Measurements from ENCODE around the gene VANGL2. TPM values are rescaled to one million over a fixed set of nuclear protein-coding genes. Genes with fewer than 3 reads are reported as not detected.

The VANGL2 gene
- total RNA-seq, result not detected
- polyA plus RNA-seq, result not detected

- peak in 4 of 5 donors; percentile 18 to 29 (median 24) for DNase-seq
- Mint-ChIP-seq H3K4me3 (peak within 1 kb of the TSS; percentile 22 to 77 (median 62)), H3K4me1 (peaks cover 4 to 11% (median 6%) of the 10 kb centered on the region in 4 donors), H3K36me3 (no peaks in the 10 kb centered on the region), H3K9me3 (no peaks in the 10 kb centered on the region), H3K27ac (peak within 1 kb of the TSS in 1 of 7 donors; percentile 45), H3K27me3 (peaks cover 19 to 23% of the 10 kb centered on the region in 2 donors)
- intact Hi-C loops (cut with micrococcal nuclease), result no loop called here
- peaks cover 15% of the 10 kb centered on the region for H3K4me1 ChIP-seq (ENCODE audit: insufficient read depth, low read length)
- H3K4me3 ChIP-seq (ENCODE audit: low read length in 2 of 2), result no peak within 1 kb of the TSS
- H3K36me3 ChIP-seq (ENCODE audit: insufficient read depth, low read length), result no peaks in the 10 kb centered on the region
- ChIA-PET POLR2A (ENCODE audit: partially characterized antibody) (no interaction called here), CTCF (ENCODE audit: partially characterized antibody) (no interaction called here)
- H3K9me3 ChIP-seq (ENCODE audit: control insufficient read depth in 1 of 2, low read length in 2 of 2), result no peaks in the 10 kb centered on the region
- H3K27me3 ChIP-seq (ENCODE audit: insufficient read depth, low read length), result peaks cover 9% of the 10 kb centered on the region
- H3K27ac ChIP-seq (ENCODE audit: low read depth, low read length), result no peak within 1 kb of the TSS
Measured at GRCh38 chr1:160400223-160400645, at the start of gene VANGL2. VANGL2 (plus strand) TSS chr1:160400564; CDS start chr1:160415838, 15,274 bp downstream.

DNA sequence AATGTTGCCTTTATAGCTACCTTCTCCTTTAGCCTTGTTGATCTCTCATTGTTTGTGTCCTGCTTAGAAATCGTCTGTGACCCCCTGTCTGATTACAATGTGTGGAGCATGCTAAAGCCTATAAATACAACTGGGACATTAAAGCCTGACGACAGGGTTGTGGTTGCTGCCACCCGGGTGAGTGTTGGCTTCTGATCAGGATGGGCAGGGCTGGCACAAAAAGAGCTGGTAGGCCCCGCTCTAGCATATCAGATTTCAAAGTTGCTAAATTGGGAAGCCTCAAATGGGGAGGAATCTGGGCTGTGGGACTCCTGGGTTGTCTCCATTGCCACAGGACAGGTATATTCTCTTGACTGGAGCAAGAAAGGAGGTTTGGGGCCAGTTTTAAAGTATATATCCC lies 48.7 kb upstream of the VANGL2 start:
- Histone ChIP-seq H3K27ac (ENCODE audit: low read depth, low read length) (no peak overlapping the region), H3K4me3 (ENCODE audit: low read length in 2 of 2) (no peak overlapping the region), H3K27me3 (ENCODE audit: insufficient read depth, low read length) (no peaks in the 10 kb centered on the region), H3K36me3 (ENCODE audit: insufficient read depth, low read length) (peaks cover 93% of the 10 kb centered on the region), H3K9me3 (ENCODE audit: control insufficient read depth in 1 of 2, low read length in 2 of 2) (no peaks in the 10 kb centered on the region), H3K4me1 (ENCODE audit: insufficient read depth, low read length) (peaks cover under 1% of the 10 kb centered on the region)
- Mint-ChIP-seq H3K36me3 (peaks cover 58 to 96% of the 10 kb centered on the region in 2 donors), H3K27ac (no peak overlapping the region), H3K4me1 (peaks cover 0 to 7% (median 6%) of the 10 kb centered on the region in 4 donors), H3K9me3 (no peaks in the 10 kb centered on the region), H3K27me3 (no peaks in the 10 kb centered on the region), H3K4me3 (no peak overlapping the region)
- DNase-seq, result no peak
- CTCF ChIA-PET (ENCODE audit: partially characterized antibody), result interaction anchor here (1.4 to 9.2 kb wide), 5 partner anchors 25 to 273 kb away, joined by 3 to 77 read pairs (median 5); no protein-coding TSS in a partner anchor
- intact Hi-C loops (cut with micrococcal nuclease), result no loop called here
- POLR2A ChIA-PET (ENCODE audit: partially characterized antibody), result interaction anchor here (1.4 to 1.6 kb wide), 3 partner anchors 8 to 67 kb away, joined by 3 to 4 read pairs (median 3); partner anchors contain the start of genes COPA, NCSTN and PEX19

DNA sequence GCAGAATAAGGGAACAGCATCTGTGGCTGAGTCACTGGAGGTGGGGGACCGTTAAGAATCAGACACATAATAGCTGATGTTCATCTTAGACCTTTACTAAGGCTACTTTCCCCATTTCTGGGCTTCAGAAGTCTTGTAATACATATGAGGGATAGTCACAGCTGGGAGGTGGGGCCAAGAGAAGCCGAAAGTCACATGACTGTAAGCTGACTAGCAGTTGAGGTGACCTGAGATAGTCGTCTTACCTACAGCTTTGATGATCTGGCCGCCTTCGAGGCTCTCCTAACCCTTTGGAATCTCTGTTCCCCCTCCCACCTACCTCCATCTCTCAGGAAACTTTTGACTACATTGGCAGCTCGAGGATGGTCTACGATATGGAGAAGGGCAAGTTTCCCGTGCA lies 47.8 kb upstream of the VANGL2 start:
- Histone ChIP-seq H3K27me3 (ENCODE audit: insufficient read depth, low read length) (no peaks in the 10 kb centered on the region), H3K9me3 (ENCODE audit: control insufficient read depth in 1 of 2, low read length in 2 of 2) (no peaks in the 10 kb centered on the region), H3K4me1 (ENCODE audit: insufficient read depth, low read length) (no peaks in the 10 kb centered on the region), H3K4me3 (ENCODE audit: low read length in 2 of 2) (no peak overlapping the region), H3K27ac (ENCODE audit: low read depth, low read length) (no peak overlapping the region), H3K36me3 (ENCODE audit: insufficient read depth, low read length) (peaks cover 95% of the 10 kb centered on the region)
- H3K36me3 Mint-ChIP-seq, result peaks cover 60 to 97% of the 10 kb centered on the region in 2 donors
- H3K4me3 Mint-ChIP-seq, result no peak overlapping the region
- H3K9me3 Mint-ChIP-seq, result no peaks in the 10 kb centered on the region
- ChIA-PET POLR2A (ENCODE audit: partially characterized antibody) (interaction anchor here (1.4 to 1.6 kb wide), 3 partner anchors 9 to 68 kb away, joined by 3 to 4 read pairs (median 3); partner anchors contain the start of genes COPA, NCSTN and PEX19), CTCF (ENCODE audit: partially characterized antibody) (interaction anchor here (1.1 to 9.2 kb wide), 7 partner anchors 10 to 274 kb away, joined by 3 to 77 read pairs (median 4); no protein-coding TSS in a partner anchor)
- intact Hi-C loops (cut with micrococcal nuclease), result no loop called here
- peaks cover 0 to 3% (median 1%) of the 10 kb centered on the region in 4 donors for H3K4me1 Mint-ChIP-seq
- H3K27ac Mint-ChIP-seq, result no peak overlapping the region
- H3K27me3 Mint-ChIP-seq, result no peaks in the 10 kb centered on the region
- no peak for DNase-seq

GRCh38 chr1:160353223-160353622 lies 47.1 kb upstream of the VANGL2 start:
- H3K4me3 Mint-ChIP-seq, result no peak overlapping the region
- H3K36me3 Mint-ChIP-seq, result peaks cover 67 to 97% of the 10 kb centered on the region in 2 donors
- intact Hi-C loops (cut with micrococcal nuclease), result no loop called here
- Histone ChIP-seq H3K27me3 (ENCODE audit: insufficient read depth, low read length) (no peaks in the 10 kb centered on the region), H3K27ac (ENCODE audit: low read depth, low read length) (no peak overlapping the region), H3K4me3 (ENCODE audit: low read length in 2 of 2) (no peak overlapping the region), H3K36me3 (ENCODE audit: insufficient read depth, low read length) (peaks cover 97% of the 10 kb centered on the region), H3K4me1 (ENCODE audit: insufficient read depth, low read length) (no peaks in the 10 kb centered on the region), H3K9me3 (ENCODE audit: control insufficient read depth in 1 of 2, low read length in 2 of 2) (no peaks in the 10 kb centered on the region)
- no peak for DNase-seq
- H3K27ac Mint-ChIP-seq, result peak overlapping the region in 2 of 7 donors; percentile 21 to 44
- POLR2A ChIA-PET (ENCODE audit: partially characterized antibody), result interaction anchor here (0.5 to 1.5 kb wide), 2 partner anchors 69 to 682 kb away, joined by 3 read pairs; partner anchors contain the start of gene PEX19
- no peaks in the 10 kb centered on the region for H3K9me3 Mint-ChIP-seq
- peaks cover 0 to 3% (median under 1%) of the 10 kb centered on the region in 4 donors for H3K4me1 Mint-ChIP-seq
- H3K27me3 Mint-ChIP-seq, result no peaks in the 10 kb centered on the region
- CTCF ChIA-PET (ENCODE audit: partially characterized antibody), result interaction anchor here (1.1 to 9.2 kb wide), 7 partner anchors 9 to 268 kb away, joined by 3 to 77 read pairs (median 5); partner anchors contain the start of gene NCSTN

GRCh38 chr1:160354388-160354985 lies 45.9 kb upstream of the VANGL2 start:
- no peak overlapping the region for H3K27ac ChIP-seq (ENCODE audit: low read depth, low read length)
- intact Hi-C loops (cut with micrococcal nuclease), result no loop called here
- peaks cover 0 to 3% (median under 1%) of the 10 kb centered on the region in 4 donors for H3K4me1 Mint-ChIP-seq
- H3K4me1 ChIP-seq (ENCODE audit: insufficient read depth, low read length), result no peaks in the 10 kb centered on the region
- H3K4me3 Mint-ChIP-seq, result no peak overlapping the region
- peaks cover 75 to 96% of the 10 kb centered on the region in 2 donors for H3K36me3 Mint-ChIP-seq
- DNase-seq, result peak in 2 of 5 donors; percentile 20 to 39
- POLR2A ChIA-PET (ENCODE audit: partially characterized antibody), result no interaction called here
- no peaks in the 10 kb centered on the region for H3K27me3 ChIP-seq (ENCODE audit: insufficient read depth, low read length)
- no peaks in the 10 kb centered on the region for H3K9me3 Mint-ChIP-seq
- no peak overlapping the region for H3K27ac Mint-ChIP-seq
- no peak overlapping the region for H3K4me3 ChIP-seq (ENCODE audit: low read length in 2 of 2)
- H3K27me3 Mint-ChIP-seq, result no peaks in the 10 kb centered on the region
- CTCF ChIA-PET (ENCODE audit: partially characterized antibody), result interaction anchor here (1.0 to 9.2 kb wide), 6 partner anchors 10 to 252 kb away, joined by 3 to 77 read pairs (median 4); partner anchors contain the start of gene NCSTN
- peaks cover 89% of the 10 kb centered on the region for H3K36me3 ChIP-seq (ENCODE audit: insufficient read depth, low read length)
- H3K9me3 ChIP-seq (ENCODE audit: control insufficient read depth in 1 of 2, low read length in 2 of 2), result no peaks in the 10 kb centered on the region

- peaks cover 0 to 1% (median 0%) of the 10 kb centered on the region in 4 donors for H3K4me1 Mint-ChIP-seq
- DNase-seq, result no peak
- ChIA-PET POLR2A (ENCODE audit: partially characterized antibody) (interaction anchor here (0.6 kb wide), 1 partner anchor 14 kb away, joined by 3 read pairs; no protein-coding TSS in a partner anchor), CTCF (ENCODE audit: partially characterized antibody) (interaction anchor here (9.2 kb wide), 1 partner anchor 19 kb away, joined by 77 read pairs; no protein-coding TSS in a partner anchor)
- Histone ChIP-seq H3K4me3 (ENCODE audit: low read length in 2 of 2) (no peak overlapping the region), H3K9me3 (ENCODE audit: control insufficient read depth in 1 of 2, low read length in 2 of 2) (no peaks in the 10 kb centered on the region), H3K36me3 (ENCODE audit: insufficient read depth, low read length) (peaks cover 70% of the 10 kb centered on the region), H3K27me3 (ENCODE audit: insufficient read depth, low read length) (no peaks in the 10 kb centered on the region), H3K4me1 (ENCODE audit: insufficient read depth, low read length) (no peaks in the 10 kb centered on the region), H3K27ac (ENCODE audit: low read depth, low read length) (no peak overlapping the region)
- no peaks in the 10 kb centered on the region for H3K27me3 Mint-ChIP-seq
- H3K27ac Mint-ChIP-seq, result no peak overlapping the region
- H3K9me3 Mint-ChIP-seq, result no peaks in the 10 kb centered on the region
- peaks cover 71 to 80% of the 10 kb centered on the region in 2 donors for H3K36me3 Mint-ChIP-seq
- H3K4me3 Mint-ChIP-seq, result no peak overlapping the region
- intact Hi-C loops (cut with micrococcal nuclease), result no loop called here
Measured at GRCh38 chr1:160357286-160358002, 42.9 kb upstream of the VANGL2 start.

GRCh38 chr1:160358073-160358472 lies 42.3 kb upstream of the VANGL2 start:
- no peak for DNase-seq
- no peaks in the 10 kb centered on the region for H3K4me1 ChIP-seq (ENCODE audit: insufficient read depth, low read length)
- no peaks in the 10 kb centered on the region for H3K27me3 Mint-ChIP-seq
- peaks cover 66 to 73% of the 10 kb centered on the region in 2 donors for H3K36me3 Mint-ChIP-seq
- H3K4me3 Mint-ChIP-seq, result no peak overlapping the region
- H3K36me3 ChIP-seq (ENCODE audit: insufficient read depth, low read length), result peaks cover 64% of the 10 kb centered on the region
- H3K27ac ChIP-seq (ENCODE audit: low read depth, low read length), result no peak overlapping the region
- intact Hi-C loops (cut with micrococcal nuclease), result no loop called here
- no peaks in the 10 kb centered on the region for H3K27me3 ChIP-seq (ENCODE audit: insufficient read depth, low read length)
- CTCF ChIA-PET (ENCODE audit: partially characterized antibody), result interaction anchor here (0.7 to 9.2 kb wide), 2 partner anchors 19 to 749 kb away, joined by 3 to 77 read pairs; no protein-coding TSS in a partner anchor
- H3K9me3 ChIP-seq (ENCODE audit: control insufficient read depth in 1 of 2, low read length in 2 of 2), result no peaks in the 10 kb centered on the region
- POLR2A ChIA-PET (ENCODE audit: partially characterized antibody), result interaction anchor here (0.6 kb wide), 1 partner anchor 14 kb away, joined by 3 read pairs; no protein-coding TSS in a partner anchor
- H3K4me1 Mint-ChIP-seq, result no peaks in the 10 kb centered on the region
- no peaks in the 10 kb centered on the region for H3K9me3 Mint-ChIP-seq
- H3K4me3 ChIP-seq (ENCODE audit: low read length in 2 of 2), result no peak overlapping the region
- H3K27ac Mint-ChIP-seq, result peak overlapping the region in 2 of 7 donors; percentile 49 to 65
